Spleen (tissue), 11 donors: ENCODE data around the gene SLC48A1. TPM values are rescaled to one million over a fixed set of nuclear protein-coding genes. Genes with fewer than 3 reads are reported as not detected.

Experiments used
- DNase-seq: peaks from one replicate; pipeline ENCODE4 v3.0.0-alpha.2; 2020
- H3K27ac ChIP-seq, 8 donors: fragments of 200-600 bp; sonication (generic) in 7 of 8; 1 replicate in 4 of 8; 2 replicates in 4 of 8; pipeline versions ENCODE4 v1.5.0 to v1.8.0; 2016 to 2021; ENCODE audit warnings: inconsistent platforms in 4 of 8, mild to moderate bottlenecking in 4 of 8, moderate library complexity in 1 of 8
- H3K27me3 ChIP-seq, 7 donors: fragments of 200-600 bp; sonication (generic) in 6 of 7; replicated peaks in 1 of 7; 1 replicate in 4 of 7; 2 replicates in 3 of 7; pipeline versions ENCODE4 v1.5.0 to v1.8.0; 2016 to 2021; ENCODE audit warnings: inconsistent platforms in 3 of 7, mild to moderate bottlenecking in 1 of 7
- H3K36me3 ChIP-seq, 6 donors: fragments of 200-600 bp; sonication (generic) in 5 of 6; 1 replicate in 4 of 6; 2 replicates in 2 of 6; pipeline versions ENCODE4 v1.5.0 to v1.8.0; 2016 to 2021; ENCODE audit warnings: inconsistent platforms in 2 of 6
- H3K4me1 ChIP-seq, 6 donors: fragments of 200-600 bp; sonication (generic) in 5 of 6; 1 replicate in 3 of 6; 2 replicates in 3 of 6; pipeline versions ENCODE4 v1.5.0 to v1.8.0; 2016 to 2021; ENCODE audit warnings: inconsistent platforms in 3 of 6
- H3K4me3 ChIP-seq, 8 donors: fragments of 200-600 bp; sonication (generic) in 7 of 8; 1 replicate in 4 of 8; 2 replicates in 4 of 8; pipeline versions ENCODE4 v1.5.0 to v1.8.0; 2016 to 2021; ENCODE audit warnings: inconsistent platforms in 4 of 8, mild to moderate bottlenecking in 4 of 8, moderate library complexity in 2 of 8
- H3K9me3 ChIP-seq, 8 donors: fragments of 200-600 bp; sonication (generic) in 7 of 8; 1 replicate in 4 of 8; 2 replicates in 4 of 8; pipeline versions ENCODE4 v1.5.0 to v1.8.0; 2016 to 2021; ENCODE audit warnings: inconsistent platforms in 4 of 8
- POLR2A ChIP-seq, 3 donors: fragments of 450-650 bp; IDR thresholded peaks; one replicate each; pipeline ENCODE4 v1.5.1; 2017; ENCODE audit warnings: antibody characterized with exemption in 3 of 3, mild to moderate bottlenecking in 1 of 3
- POLR2AphosphoS5 ChIP-seq, 3 donors: sonication (generic); formaldehyde crosslinking; IDR thresholded peaks; one replicate each; pipeline ENCODE4 v1.5.1; 2017; ENCODE audit warnings: antibody characterized with exemption in 3 of 3
- WGBS, 5 donors: extraction: QIAGEN DNeasy Blood & Tissue Kit in 3 of 5; methylation state at CpG; one replicate each; pipeline versions ENCODE4 v1.1.5 to v1.1.7; 2013 to 2018; 5-methylcytosine and 5-hydroxymethylcytosine counted together
- intact Hi-C: fragments of 100-400 bp; cut with DNase I; formaldehyde crosslinking; loops from one replicate; pipeline ENCODE4 v1.15.0; 2023; ENCODE audit warnings: low total_unique reads
- polyA plus RNA-seq, 3 donors: library from polyadenylated mRNA; stranded (reverse); fragments of 200-250 nt; gene quantifications; one replicate each; pipeline ENCODE4 v1.2.1, GENCODE V29; 2013
- total RNA-seq, 7 donors: library from RNA; depleted of rRNA in 3 of 7; stranded (reverse); fragments of >200 nt in 3 of 7; fragmentation: NEBNext Ultra II Directional in 4 of 7; extraction: Animal tissue kit (Norgen Biotek cat#: 25700) in 4 of 7; gene quantifications; one replicate each; pipeline versions ENCODE4 v1.1.0 to v1.2.1, GENCODE V29; 2016 to 2021
- TF ChIP-seq, protein P1 (sequence below), 11 experiments: fragments of 200-600 bp in 7 of 11; fragments of 450-650 bp in 4 of 11; sonication (generic) in 4 of 11; IDR thresholded peaks in 8 of 11; conservative IDR thresholded peaks in 3 of 11; 1 replicate in 7 of 11; 2 replicates in 4 of 11; pipeline versions ENCODE4 v1.4.0 to v1.8.0; 2016 to 2021; ENCODE audit warnings: antibody characterized with exemption in 11 of 11, inconsistent platforms in 4 of 11, mild to moderate bottlenecking in 1 of 11
- donor health status: healthy with polysubstance abuse.
- donor health status: DM: no; HTN: no; CAD: no; lungs with moderate emphysema.
- donor health status: DM: no; HTN: no; CAD: no.
- donor health status: Bipolar disorder and iron deficiency.
- donor health status: healthy.
- donor health status: DM: no; HTN: no; CAD: no.
- donor health status: DM: yes; HTN: yes; CAD: no.

SLC48A1 gene
- total and polyA plus RNA-seq, 10 donors, result 8.4 to 66.4 (median 38.0) TPM

DNA sequence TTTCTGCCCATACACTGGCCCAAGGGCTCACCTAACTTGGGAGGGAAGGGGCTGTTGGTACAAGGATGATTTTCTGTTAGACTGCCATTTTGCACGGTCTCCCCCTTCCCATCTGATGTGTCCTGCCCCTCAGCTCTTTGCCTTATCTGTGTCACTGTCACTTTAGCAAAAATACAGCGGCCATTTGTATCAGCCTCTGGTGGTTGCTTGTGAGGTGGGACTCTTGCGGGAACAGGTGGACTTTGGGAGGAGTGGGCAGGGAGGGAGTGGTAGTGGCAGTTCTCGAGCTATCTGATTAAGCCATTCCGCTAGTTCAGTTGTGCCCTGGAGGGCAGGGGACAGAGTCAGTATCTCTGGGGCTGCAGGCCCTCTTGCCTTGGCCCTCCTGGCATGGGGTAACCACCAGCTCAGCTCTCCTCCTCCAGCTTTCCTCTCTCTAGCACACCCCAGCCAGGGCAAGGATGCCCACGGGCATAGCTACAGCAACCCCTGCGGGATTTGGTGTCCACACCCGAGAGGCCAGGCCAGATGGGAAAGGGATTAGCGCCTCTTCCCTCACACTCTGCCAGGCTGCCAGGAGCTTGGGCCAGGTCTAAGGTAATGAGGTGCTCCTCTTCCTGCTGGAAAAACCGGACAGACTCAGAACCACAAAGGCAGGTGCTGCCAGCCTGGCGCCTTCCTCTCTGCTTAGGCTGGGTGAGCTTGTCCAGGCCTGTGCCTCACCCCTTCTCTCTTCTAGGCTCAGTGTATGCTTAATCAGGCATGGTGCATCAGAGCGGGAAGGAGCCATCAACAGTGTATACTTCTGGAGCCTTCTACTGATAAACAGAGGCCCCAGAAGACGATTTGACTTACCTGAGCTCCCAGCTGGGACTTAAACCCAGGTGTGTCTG lies 8.7 kb downstream of the SLC48A1 start:
- Histone ChIP-seq H3K9me3 (no peaks in the 10 kb centered on the region), H3K27ac (peak overlapping the region in 4 of 8 donors; percentile 14 to 51 (median 32)), H3K36me3 (peaks cover 0 to 69% (median 51%) of the 10 kb centered on the region in 6 donors), H3K27me3 (no peaks in the 10 kb centered on the region), H3K4me3 (no peak overlapping the region), H3K4me1 (peaks cover 11 to 52% (median 41%) of the 10 kb centered on the region in 6 donors)
- DNase-seq, result peak; percentile 76
- 80 to 87% (median 83%) methylated on average over 11 to 13 of the region's 13 CpGs for WGBS, 5 donors
- intact Hi-C loops, result no loop called here
- TF ChIP-seq POLR2A (IDR thresholded peaks at IDR 0.05) (no peak), POLR2AphosphoS5 (IDR thresholded peaks at IDR 0.05) (peak in 2 of 3 donors; percentile 35 to 57)
- TF ChIP-seq, protein P1, sequence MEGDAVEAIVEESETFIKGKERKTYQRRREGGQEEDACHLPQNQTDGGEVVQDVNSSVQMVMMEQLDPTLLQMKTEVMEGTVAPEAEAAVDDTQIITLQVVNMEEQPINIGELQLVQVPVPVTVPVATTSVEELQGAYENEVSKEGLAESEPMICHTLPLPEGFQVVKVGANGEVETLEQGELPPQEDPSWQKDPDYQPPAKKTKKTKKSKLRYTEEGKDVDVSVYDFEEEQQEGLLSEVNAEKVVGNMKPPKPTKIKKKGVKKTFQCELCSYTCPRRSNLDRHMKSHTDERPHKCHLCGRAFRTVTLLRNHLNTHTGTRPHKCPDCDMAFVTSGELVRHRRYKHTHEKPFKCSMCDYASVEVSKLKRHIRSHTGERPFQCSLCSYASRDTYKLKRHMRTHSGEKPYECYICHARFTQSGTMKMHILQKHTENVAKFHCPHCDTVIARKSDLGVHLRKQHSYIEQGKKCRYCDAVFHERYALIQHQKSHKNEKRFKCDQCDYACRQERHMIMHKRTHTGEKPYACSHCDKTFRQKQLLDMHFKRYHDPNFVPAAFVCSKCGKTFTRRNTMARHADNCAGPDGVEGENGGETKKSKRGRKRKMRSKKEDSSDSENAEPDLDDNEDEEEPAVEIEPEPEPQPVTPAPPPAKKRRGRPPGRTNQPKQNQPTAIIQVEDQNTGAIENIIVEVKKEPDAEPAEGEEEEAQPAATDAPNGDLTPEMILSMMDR (IDR thresholded peaks at IDR 0.05 in 8 of 11, conservative IDR thresholded peaks at IDR 0.05 in 3 of 11), result no peak

DNA sequence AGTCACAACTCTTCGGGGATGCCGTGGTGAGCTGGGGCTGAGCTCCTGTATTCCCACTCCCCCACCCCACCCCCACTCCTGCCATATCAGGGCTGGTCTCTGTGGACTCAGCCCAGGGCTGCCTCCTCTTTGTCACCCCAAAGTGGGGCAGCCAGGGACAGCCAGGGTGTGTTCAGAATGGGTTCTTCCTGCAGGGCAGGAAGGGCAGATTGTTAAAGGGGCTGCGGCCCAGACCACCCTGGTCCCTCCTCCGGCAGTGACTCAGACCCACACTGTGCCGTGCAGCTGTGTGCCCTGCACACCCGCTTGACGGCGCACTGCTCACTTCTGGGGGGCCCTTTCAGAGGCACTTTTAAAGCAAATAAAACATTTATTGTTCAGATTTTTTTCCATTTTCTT lies 9.3 kb downstream of the SLC48A1 start:
- intact Hi-C loops, result no loop called here
- WGBS, 5 donors, result 60 to 69% (median 66%) methylated on average over 7 to 8 of the region's 8 CpGs
- DNase-seq, result peak; percentile 69
- peak in 2 of 3 donors; percentile 13 to 41 for TF ChIP-seq POLR2AphosphoS5 (IDR thresholded peaks at IDR 0.05)
- TF ChIP-seq, protein P1 (IDR thresholded peaks at IDR 0.05 in 8 of 11, conservative IDR thresholded peaks at IDR 0.05 in 3 of 11), result no peak
- no peaks in the 10 kb centered on the region for H3K9me3 ChIP-seq
- peak overlapping the region in 3 of 8 donors; percentile 27 to 51 (median 38) for H3K27ac ChIP-seq
- H3K27me3 ChIP-seq, result no peaks in the 10 kb centered on the region
- H3K4me1 ChIP-seq, result peaks cover 4 to 47% (median 34%) of the 10 kb centered on the region in 6 donors
- peaks cover 3 to 76% (median 58%) of the 10 kb centered on the region in 6 donors for H3K36me3 ChIP-seq
- no peak overlapping the region for H3K4me3 ChIP-seq

DNA sequence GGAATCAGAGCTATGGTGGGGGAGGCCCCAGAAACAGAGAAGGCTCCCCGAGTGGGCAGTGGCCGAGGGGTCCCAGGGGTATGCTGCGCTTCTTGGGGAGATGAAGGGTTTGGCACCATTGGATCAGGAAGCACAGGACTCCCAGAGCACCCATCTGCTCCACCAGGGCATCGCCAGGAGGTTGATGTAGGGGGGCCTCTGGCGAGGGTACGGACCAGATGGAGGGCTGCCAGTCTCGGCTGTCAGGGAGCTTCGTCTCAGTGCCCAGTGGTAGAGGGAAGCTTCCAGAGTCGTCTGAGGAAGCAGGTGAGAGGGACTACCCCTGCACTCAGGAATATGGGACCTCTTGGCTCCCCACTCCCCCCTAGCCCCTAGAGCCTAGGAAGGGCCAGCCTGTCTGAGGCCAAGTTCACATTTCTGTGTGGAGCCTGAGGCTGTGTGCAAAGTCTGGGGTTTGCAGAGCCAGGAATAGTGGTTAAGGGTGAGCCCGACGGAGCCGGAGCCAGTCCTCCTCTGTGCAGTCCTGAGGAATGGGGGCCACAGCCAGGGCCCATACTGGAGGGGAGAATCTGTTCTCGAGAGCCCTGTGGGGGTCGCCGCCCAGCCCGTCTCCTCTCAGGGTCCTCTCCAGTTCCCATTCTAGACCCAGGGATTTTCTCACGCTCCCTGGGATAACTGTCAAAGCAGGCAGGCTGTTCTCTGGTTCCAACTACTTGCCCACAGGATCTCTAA lies 10.2 kb downstream of the SLC48A1 start:
- peak; percentile 69 for DNase-seq
- WGBS, 5 donors, result 86 to 92% (median 87%) methylated on average over 12 to 17 of the region's 17 CpGs
- Histone ChIP-seq H3K9me3 (no peaks in the 10 kb centered on the region), H3K27ac (peak overlapping the region in 2 of 8 donors; percentile 38 to 51), H3K4me3 (no peak overlapping the region), H3K27me3 (no peaks in the 10 kb centered on the region), H3K4me1 (peaks cover 4 to 39% (median 26%) of the 10 kb centered on the region in 6 donors), H3K36me3 (peaks cover 10 to 84% (median 66%) of the 10 kb centered on the region in 6 donors)
- intact Hi-C loops, result no loop called here
- TF ChIP-seq, protein P1 (IDR thresholded peaks at IDR 0.05 in 8 of 11, conservative IDR thresholded peaks at IDR 0.05 in 3 of 11), result no peak
- TF ChIP-seq POLR2AphosphoS5 (IDR thresholded peaks at IDR 0.05), result peak in 1 of 3 donors; percentile 35
